Measurements from ENCODE around the gene PTPRT.

- TF ChIP-seq BCLAF1 (IDR thresholded peaks at IDR 0.05) (no peak), SIX1 (CRISPR knock-in tag; IDR thresholded peaks at IDR 0.05; ENCODE audit: borderline replicate concordance) (no peak)
Measured at GRCh38 chr20:42110301-42110700, 1079.4 kb downstream of the PTPRT start.
